H9 (cell line): ENCODE measurements around the gene XYLB. TPM values are rescaled to one million over a fixed set of nuclear protein-coding genes. Genes with fewer than 3 reads are reported as not detected.

Experiments used
- DNase-seq: peaks from one replicate; pipeline ENCODE4 v3.0.0-alpha.2; 2017
- H2AFZ ChIP-seq: one replicate; pipeline ENCODE4 v1.6.1; 2013; ENCODE audit warnings: mild to moderate bottlenecking, low read length, control low read depth, moderate library complexity
- H2AK5ac ChIP-seq: 2 replicates; pipeline ENCODE4 v1.6.1; 2013; ENCODE audit warnings: low read length, control low read depth, mixed read lengths; ENCODE audit not compliant: insufficient read length
- H2BK120ac ChIP-seq: one replicate; pipeline ENCODE4 v1.6.1; 2013; ENCODE audit warnings: low read depth, mild to moderate bottlenecking, low read length, control low read depth, inconsistent platforms; ENCODE audit not compliant: poor library complexity, severe bottlenecking
- H2BK12ac ChIP-seq: 2 replicates; pipeline ENCODE4 v1.6.1; 2013; ENCODE audit warnings: low read length, control low read depth, mixed read lengths, low read depth; ENCODE audit not compliant: insufficient read length
- H2BK15ac ChIP-seq: 2 replicates; pipeline ENCODE4 v1.6.1; 2013; ENCODE audit warnings: low read depth, low read length, control low read depth
- H2BK20ac ChIP-seq: one replicate; pipeline ENCODE4 v1.6.1; 2013; ENCODE audit warnings: low read depth, mild to moderate bottlenecking, low read length, control low read depth, inconsistent platforms; ENCODE audit not compliant: poor library complexity, severe bottlenecking
- H2BK5ac ChIP-seq: 2 replicates; pipeline ENCODE4 v1.6.1; 2013; ENCODE audit warnings: low read length, control low read depth, mixed read lengths; ENCODE audit not compliant: insufficient read length
- H3K14ac ChIP-seq: 2 replicates; pipeline ENCODE4 v1.6.1; 2013; ENCODE audit warnings: low read length, control low read depth; ENCODE audit not compliant: insufficient read depth
- H3K18ac ChIP-seq: 2 replicates; pipeline ENCODE4 v1.6.1; 2013; ENCODE audit warnings: low read depth, mild to moderate bottlenecking, mixed read lengths, low read length, control low read depth; ENCODE audit not compliant: insufficient read length
- H3K23ac ChIP-seq: 2 replicates; pipeline ENCODE4 v1.6.1; 2013; ENCODE audit warnings: low read length, control low read depth, mixed read lengths, low read depth; ENCODE audit not compliant: insufficient read length
- H3K23me2 ChIP-seq: 2 replicates; pipeline ENCODE4 v1.6.1; 2013; ENCODE audit warnings: low read depth, mild to moderate bottlenecking, mixed read lengths, low read length, control low read depth; ENCODE audit not compliant: insufficient read length, poor library complexity, severe bottlenecking
- H3K27ac ChIP-seq: 2 replicates; pipeline ENCODE4 v1.5.1; 2013; ENCODE audit warnings: low read length, control low read depth, mixed read lengths, low read depth; ENCODE audit not compliant: insufficient read length
- H3K27me3 ChIP-seq: 2 replicates; pipeline ENCODE4 v1.6.1; 2013; ENCODE audit warnings: low read length, control low read depth, inconsistent platforms; ENCODE audit not compliant: insufficient read depth
- H3K4ac ChIP-seq: 2 replicates; pipeline ENCODE4 v1.6.1; 2013; ENCODE audit warnings: low read depth, mild to moderate bottlenecking, control low read depth, inconsistent platforms, low read length, moderate library complexity
- H3K4me1 ChIP-seq: 2 replicates; pipeline ENCODE4 v1.6.1; 2013; ENCODE audit warnings: low read length, control low read depth, inconsistent platforms; ENCODE audit not compliant: insufficient read depth
- H3K4me2 ChIP-seq: 2 replicates; pipeline ENCODE4 v1.6.1; 2013; ENCODE audit warnings: low read length, control low read depth, mixed read lengths; ENCODE audit not compliant: insufficient read length, insufficient read depth
- H3K56ac ChIP-seq: 2 replicates; pipeline ENCODE4 v1.6.1; 2013; ENCODE audit warnings: low read depth, mild to moderate bottlenecking, mixed read lengths, low read length, control low read depth; ENCODE audit not compliant: insufficient read length
- H3K79me1 ChIP-seq: 2 replicates; pipeline ENCODE4 v1.6.1; 2013; ENCODE audit warnings: low read depth, mild to moderate bottlenecking, moderate library complexity, low read length, control low read depth, inconsistent platforms; ENCODE audit not compliant: insufficient read depth, poor library complexity, severe bottlenecking
- H3K79me2 ChIP-seq: 2 replicates; pipeline ENCODE4 v1.6.1; 2013; ENCODE audit warnings: low read length, control low read depth, inconsistent platforms; ENCODE audit not compliant: insufficient read depth
- H3K9ac ChIP-seq: 2 replicates; pipeline ENCODE4 v1.6.1; 2013; ENCODE audit warnings: low read length, control low read depth, mixed read lengths; ENCODE audit not compliant: insufficient read length; ENCODE audit errors: extremely low read depth
- H3K9me3 ChIP-seq: one replicate; pipeline ENCODE4 v1.6.1; 2013; ENCODE audit warnings: low read depth, low read length, inconsistent platforms; ENCODE audit not compliant: control insufficient read depth
- H3T11ph ChIP-seq: one replicate; pipeline ENCODE4 v1.6.1; 2013; ENCODE audit warnings: mild to moderate bottlenecking, low read length, control low read depth, inconsistent platforms
- H4K20me1 ChIP-seq: one replicate; pipeline ENCODE4 v1.6.1; 2013; ENCODE audit not compliant: control insufficient read depth, insufficient read length, insufficient read depth
- H4K5ac ChIP-seq: 2 replicates; pipeline ENCODE4 v1.6.1; 2013; ENCODE audit warnings: low read depth, mild to moderate bottlenecking, mixed read lengths, low read length, control low read depth; ENCODE audit not compliant: insufficient read length
- H4K8ac ChIP-seq: replicated peaks from 2 replicates; pipeline ENCODE4 v1.6.1; 2013; ENCODE audit warnings: low read length, control low read depth, mixed read lengths, low read depth; ENCODE audit not compliant: insufficient read length
- H4K91ac ChIP-seq: 2 replicates; pipeline ENCODE4 v1.6.1; 2013; ENCODE audit warnings: low read depth, mild to moderate bottlenecking, moderate library complexity, mixed read lengths, low read length, control low read depth; ENCODE audit not compliant: insufficient read length
- H3K27ac Mint-ChIP-seq, 3 experiments: 2 replicates in 2 of 3; 3 replicates in 1 of 3; pipeline ENCODE4 v1.8.0; 2020 to 2021; ENCODE audit warnings: mixed read lengths in 3 of 3, mild to moderate bottlenecking in 1 of 3, moderate library complexity in 1 of 3
- H3K27me3 Mint-ChIP-seq: 2 replicates; pipeline ENCODE4 v1.8.0; 2021; ENCODE audit warnings: low read depth, mild to moderate bottlenecking, moderate library complexity, mixed read lengths
- H3K36me3 Mint-ChIP-seq, 3 experiments: 2 replicates in 2 of 3; 3 replicates in 1 of 3; pipeline ENCODE4 v1.8.0; 2020 to 2021; ENCODE audit warnings: low read depth in 3 of 3, mixed read lengths in 3 of 3; ENCODE audit not compliant: insufficient read depth in 1 of 3
- H3K4me1 Mint-ChIP-seq, 2 experiments: 2 replicates each; pipeline ENCODE4 v1.8.0; 2020; ENCODE audit warnings: mixed read lengths in 2 of 2
- H3K4me3 Mint-ChIP-seq, 2 experiments: 2 replicates in 1 of 2; 3 replicates in 1 of 2; pipeline ENCODE4 v1.8.0; 2020 to 2021; ENCODE audit warnings: mild to moderate bottlenecking in 2 of 2, mixed read lengths in 2 of 2, moderate library complexity in 1 of 2
- H3K9me3 Mint-ChIP-seq, 2 experiments: 2 replicates in 1 of 2; 3 replicates in 1 of 2; pipeline ENCODE4 v1.8.0; 2020; ENCODE audit warnings: mild to moderate bottlenecking in 2 of 2, mixed read lengths in 2 of 2, moderate library complexity in 1 of 2
- CTCF ChIP-seq: fragments of 200-600 bp; sonication (generic); conservative IDR thresholded peaks from 3 replicates; pipeline ENCODE4 v1.8.0; 2021; ENCODE audit warnings: antibody characterized with exemption, mild to moderate bottlenecking
- WGBS: extraction: QIAGEN DNeasy Blood & Tissue Kit; methylation state at CpG from one replicate; pipeline ENCODE4 v1.1.7; 2013; ENCODE audit warnings: missing lambda C conversion rate, low lambda C conversion rate, mixed read lengths; ENCODE audit not compliant: insufficient read length; ENCODE audit errors: extremely low coverage; 5-methylcytosine and 5-hydroxymethylcytosine counted together
- total RNA-seq: library from RNA; stranded (reverse); gene quantifications from 2 replicates; pipeline ENCODE4 v1.2.1, GENCODE V29; 2021

The XYLB gene
- total RNA-seq, 1 experiment from 2014 or later = 2.6 TPM

- Histone ChIP-seq H2BK5ac (no peak overlapping the region), H3K79me2 (no peaks in the 10 kb centered on the region), H3K79me1 (no peaks in the 10 kb centered on the region), H3K9me3 (no peaks in the 10 kb centered on the region), H4K91ac (no peak overlapping the region), H3K27ac (no peak overlapping the region), H3K18ac (no peak overlapping the region), H3K23me2 (no peaks in the 10 kb centered on the region), H3K56ac (no peak overlapping the region), H4K8ac (no peak overlapping the region), H3K4ac (no peak overlapping the region), H4K20me1 (no peaks in the 10 kb centered on the region), H2AK5ac (no peak overlapping the region), H3K23ac (no peak overlapping the region), H3K9ac (no peak overlapping the region), H2BK12ac (no peak overlapping the region), H3K27me3 (no peaks in the 10 kb centered on the region), H2BK15ac (no peak overlapping the region), H3T11ph (no peak overlapping the region), H2AFZ (no peak overlapping the region), H4K5ac (no peak overlapping the region), H2BK120ac (no peak overlapping the region), H3K4me1 (no peaks in the 10 kb centered on the region), H3K4me2 (no peak overlapping the region), H3K14ac (no peak overlapping the region), H2BK20ac (no peak overlapping the region)
- Mint-ChIP-seq H3K36me3 (peaks cover 15 to 33% (median 21%) of the 10 kb centered on the region in 3 experiments), H3K27ac (no peak overlapping the region), H3K9me3 (peaks cover 9 to 17% of the 10 kb centered on the region in 2 experiments; a peak in 4 of 5 replicates), H3K4me3 (no peak overlapping the region), H3K27me3 (no peaks in the 10 kb centered on the region), H3K4me1 (no peaks in the 10 kb centered on the region)
- no peak for DNase-seq
- TF ChIP-seq CTCF = no peak
- WGBS = no CpG with 5 or more reads among the region's 9 CpGs
These were observed 16.2 kb downstream of the XYLB start for GRCh38 chr3:38362825-38363224.
